DMS53 (cell line): ENCODE data around the gene UACA.
A peak's percentile ranks its signal among the peaks of the same experiment; 100 is the strongest.

Experiments used
- DNase-seq: peaks from one replicate; lab custom pipeline; 2025; lab: John Stamatoyannopoulos, UW

The UACA gene

DNA sequence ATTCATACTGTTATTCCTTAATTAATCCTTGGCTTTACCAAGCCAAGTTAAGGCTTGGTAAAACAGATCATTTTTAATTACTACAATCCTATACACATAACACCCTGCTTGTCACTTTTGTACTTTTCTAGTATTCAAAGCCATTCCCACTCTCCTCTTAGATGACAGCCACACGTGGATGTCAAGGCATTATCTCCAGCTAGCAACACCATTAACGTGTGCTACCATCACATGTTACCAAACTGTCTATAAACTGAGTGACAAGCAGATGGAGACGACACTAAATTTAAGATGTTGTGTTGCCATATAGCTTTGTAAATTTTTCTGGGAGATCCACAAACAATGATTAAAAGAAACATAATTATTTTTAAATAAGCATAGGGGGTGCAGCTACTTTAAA lies 103.7 kb downstream of the UACA start:
- DNase-seq, result no peak

DNA sequence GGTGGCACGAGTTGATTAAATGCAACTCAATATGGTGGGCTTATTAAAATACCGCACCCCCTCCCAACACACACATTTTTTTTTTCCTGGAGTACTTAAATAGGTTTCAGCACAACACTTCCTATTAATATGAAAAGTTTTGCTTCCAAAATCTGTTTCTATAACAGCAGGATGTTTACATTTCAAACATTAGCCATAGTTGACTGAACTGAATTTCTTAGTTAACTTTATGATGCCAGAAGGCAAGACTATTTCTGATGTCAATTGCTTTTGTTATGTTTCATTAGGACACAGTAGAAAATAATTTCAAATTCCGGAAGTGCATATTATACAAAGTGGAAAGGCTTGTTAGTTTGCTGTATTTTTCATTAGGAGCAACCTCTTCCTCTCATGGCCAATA lies 104.7 kb downstream of the UACA start:
- no peak for DNase-seq

DNA sequence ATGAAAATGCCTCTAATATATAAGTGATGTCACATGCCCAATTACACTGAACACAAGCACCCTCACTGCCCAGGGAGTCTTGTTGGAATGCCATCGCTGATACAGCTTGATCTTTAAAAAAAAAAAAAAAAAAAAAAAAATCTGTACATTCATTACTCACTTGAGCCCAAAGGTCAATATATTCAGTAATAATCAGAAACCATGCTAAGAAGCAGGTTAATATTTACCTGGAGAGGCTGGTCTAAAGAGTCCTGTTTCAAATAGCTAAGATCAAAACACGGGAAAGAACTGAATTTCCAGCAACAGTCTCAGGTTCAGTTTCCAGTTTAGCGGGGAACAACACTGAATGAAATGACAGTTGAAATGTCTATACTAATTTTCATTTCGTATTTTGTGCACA lies 109.9 kb downstream of the UACA start:
- no peak for DNase-seq

DNA sequence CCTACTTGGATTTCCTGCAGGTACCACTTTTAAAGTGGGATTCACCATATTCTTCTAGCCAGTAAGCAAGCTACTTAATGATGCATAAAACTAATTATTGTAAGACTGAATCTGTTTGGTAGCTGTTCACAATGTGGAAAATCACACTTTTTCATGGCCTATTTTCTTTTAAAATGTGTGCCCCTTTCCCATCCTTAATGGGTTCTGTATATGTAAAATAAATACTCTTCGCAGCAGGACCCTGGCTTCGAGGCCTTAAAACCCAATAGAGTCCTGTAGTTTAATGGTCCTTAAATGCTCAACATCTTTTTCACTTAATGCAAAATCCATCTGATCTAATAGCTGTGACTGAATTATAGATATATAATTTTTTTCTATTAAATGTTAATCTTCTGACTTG lies 111.0 kb downstream of the UACA start:
- no peak for DNase-seq

DNA sequence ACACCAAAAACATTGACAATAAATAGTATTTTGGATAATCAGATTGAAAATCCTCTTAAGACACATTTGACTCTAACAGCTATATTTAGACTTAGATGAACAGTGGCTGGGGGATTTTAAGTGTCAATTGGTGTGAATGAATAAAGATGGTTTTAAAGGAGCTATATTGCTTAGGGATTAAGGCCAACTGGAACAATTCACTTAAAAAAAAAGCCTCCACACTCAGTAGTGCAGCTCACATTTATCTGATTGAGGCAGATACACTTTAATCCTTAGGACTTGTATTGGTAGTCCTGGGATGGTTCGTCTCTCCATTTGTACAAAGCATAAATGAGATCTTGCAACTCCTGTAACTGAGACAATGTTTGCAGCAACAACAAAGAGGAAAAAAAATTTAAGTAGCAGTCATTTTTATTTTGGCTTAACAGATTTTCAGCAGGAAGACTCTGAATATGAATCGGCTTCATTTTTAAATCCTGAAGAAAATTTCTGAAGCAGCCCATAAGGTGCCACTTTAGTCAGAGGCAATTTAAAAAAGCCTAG lies 112.0 kb downstream of the UACA start:
- DNase-seq, result no peak

DNA sequence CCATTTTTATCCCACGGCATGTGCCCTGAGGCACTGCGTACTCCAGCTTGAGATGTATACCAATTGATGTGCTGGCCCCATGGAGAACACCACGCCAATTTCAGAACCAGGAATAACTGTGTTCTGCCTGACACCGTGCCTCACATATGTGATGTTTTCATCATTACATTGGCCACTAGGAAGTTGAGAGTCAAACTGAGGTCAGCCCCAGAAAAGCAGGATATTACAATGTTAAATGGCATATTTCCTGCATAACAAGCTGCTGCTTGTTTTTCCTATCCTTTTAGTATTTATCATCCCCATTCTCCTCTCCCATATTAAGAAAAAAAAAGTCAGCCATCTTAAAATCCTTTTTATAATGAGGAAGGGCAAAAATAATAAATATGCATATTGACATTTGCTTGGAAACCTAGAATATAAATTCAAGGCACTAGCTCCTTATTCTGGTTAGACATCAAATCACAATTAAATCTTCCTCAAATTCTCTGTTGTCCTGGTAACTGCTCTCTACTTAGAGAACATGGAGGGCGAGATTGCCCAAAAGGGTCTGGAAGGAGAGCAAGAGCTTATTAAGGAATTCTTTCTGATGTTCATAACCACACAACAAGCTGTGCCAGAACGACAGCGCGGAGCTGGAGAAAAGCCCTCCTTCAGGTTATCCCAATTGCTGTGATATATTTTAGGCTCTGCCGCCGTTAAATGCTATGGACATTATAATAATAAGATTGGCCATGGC lies 112.6 kb downstream of the UACA start:
- DNase-seq, result no peak

DNA sequence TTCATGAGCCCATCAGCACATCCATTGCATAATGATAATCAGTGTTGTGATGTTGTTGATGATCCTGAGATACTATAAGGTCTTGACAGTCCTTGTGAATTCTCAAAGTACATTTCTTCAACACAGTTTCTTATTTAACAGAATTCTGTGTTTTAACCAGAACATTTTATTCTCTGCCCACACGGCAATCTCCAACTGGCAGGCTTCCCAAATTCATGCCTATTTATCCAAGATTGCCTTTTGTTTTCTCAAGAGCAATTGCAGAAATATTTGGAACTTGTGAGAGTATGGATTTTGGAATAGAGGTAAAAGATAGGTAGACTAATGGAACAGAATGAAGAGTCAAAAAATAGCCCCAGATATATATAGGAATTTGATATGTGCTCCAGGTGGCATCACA lies 116.0 kb downstream of the UACA start:
- no peak for DNase-seq

DNA sequence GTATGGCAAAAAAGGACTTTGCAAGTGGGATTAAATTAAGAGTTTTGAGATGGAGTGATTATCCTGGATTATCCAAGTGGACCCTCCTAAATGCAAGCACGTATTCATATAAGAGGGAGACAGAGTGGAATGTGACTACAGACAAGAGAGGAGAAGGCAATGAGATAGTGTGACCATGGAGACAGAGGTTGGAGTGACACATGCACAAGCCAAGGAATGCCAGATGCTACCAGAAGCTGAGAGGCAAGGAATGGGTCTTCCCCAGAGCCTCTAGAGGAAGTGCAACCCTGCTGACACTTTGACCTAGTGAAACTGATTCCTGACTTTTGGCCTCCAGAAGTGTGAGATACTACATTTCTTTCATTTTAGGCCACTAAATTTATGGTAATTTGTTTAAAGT lies 117.2 kb downstream of the UACA start:
- DNase-seq, result no peak

DNA sequence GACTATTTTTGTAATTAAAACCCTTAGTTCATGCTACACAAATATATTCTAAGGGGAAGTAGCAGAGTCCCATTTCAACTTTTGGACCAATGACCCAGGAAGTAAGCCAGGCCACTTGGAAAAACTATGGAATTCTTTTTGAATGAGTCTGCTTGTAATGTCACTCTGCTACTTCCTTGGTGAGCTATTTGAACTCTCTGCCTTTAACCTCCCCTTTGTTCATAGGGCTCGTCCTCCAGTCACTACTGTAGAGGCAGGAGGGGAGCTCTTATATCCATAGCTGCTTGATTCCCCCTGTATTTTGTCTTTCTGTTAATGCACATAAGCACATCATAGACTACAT lies 119.6 kb downstream of the UACA start:
- DNase-seq, result no peak

DNA sequence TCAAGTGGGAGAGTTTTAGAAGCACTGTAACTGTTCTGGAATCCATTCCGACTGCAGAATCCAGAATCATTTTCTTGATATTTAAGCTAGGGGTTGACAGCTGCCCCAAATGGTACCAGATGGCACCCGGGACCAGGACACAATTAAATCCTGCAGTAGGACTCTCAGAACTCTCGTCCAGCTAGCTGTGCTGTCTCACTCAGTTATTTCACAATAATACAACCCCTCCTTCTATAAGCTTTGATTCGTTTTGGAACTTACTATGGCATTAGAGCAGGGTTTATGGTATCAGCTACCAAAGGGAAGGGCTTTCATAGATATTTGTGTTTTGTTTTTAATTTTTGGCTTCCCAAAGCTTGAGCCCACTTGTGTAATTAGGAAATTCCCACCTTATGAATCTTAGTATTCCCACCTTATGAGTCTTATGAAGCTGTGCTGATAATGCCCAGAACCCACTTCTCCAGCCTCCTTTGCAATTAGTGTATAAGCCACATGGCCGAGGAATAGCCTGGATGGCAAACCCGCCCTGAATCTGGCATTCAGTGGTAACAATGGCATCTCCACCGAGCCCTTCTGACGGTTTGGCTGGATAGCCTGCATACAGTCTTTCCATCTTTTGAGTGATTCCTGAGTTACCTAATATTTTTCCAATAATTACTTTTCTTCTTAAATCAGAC lies 120.1 kb downstream of the UACA start:
- DNase-seq, result no peak

DNA sequence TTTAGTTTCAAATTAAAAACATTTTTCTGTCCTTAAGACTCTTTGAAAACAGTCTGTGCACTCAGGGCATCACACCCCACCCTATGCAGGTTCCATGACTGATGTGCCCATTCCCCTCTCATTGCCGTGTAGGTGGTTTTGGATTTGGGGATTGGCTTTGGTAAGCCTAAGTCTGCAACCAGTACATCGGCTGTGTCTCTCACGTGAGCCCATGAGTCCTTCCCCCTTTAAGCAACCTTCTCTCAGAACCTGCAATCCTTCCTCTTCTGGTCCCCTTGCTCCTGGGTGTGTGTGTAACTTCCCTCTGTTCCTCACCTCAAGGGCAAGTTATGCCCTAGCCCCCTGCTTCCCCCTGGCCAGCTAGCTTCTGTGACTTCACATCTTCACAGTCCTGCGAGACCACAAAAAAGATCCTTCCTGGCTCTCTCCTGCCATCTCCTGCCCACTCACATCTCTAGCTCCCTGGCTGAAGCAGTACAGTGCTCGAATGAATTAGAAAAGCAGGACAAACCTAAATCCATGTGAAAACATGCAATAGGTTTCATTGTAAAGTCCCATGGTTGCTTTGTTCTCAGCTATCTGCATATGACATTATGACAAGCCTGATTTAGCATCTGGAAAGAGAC lies 126.7 kb downstream of the UACA start:
- DNase-seq, result peak; percentile 21

DNA sequence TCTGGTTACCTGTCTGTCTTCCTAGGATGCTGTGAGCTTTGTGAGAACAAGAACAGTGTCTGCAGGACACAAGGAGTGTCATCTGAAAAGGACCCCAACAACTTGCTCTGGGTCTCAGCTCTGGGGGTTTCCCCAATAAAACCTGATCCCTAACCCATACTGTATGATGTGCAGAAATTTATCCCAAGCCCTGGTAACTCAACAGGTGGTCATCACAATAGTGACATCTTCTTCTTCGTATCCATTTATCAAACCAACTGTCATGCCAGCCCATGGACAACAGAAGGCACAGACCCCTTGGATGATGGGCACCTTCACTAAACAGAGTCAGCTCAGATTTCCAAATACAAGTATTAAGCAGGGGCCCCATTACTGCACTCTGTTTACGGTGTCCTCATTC lies 127.5 kb downstream of the UACA start:
- no peak for DNase-seq

DNA sequence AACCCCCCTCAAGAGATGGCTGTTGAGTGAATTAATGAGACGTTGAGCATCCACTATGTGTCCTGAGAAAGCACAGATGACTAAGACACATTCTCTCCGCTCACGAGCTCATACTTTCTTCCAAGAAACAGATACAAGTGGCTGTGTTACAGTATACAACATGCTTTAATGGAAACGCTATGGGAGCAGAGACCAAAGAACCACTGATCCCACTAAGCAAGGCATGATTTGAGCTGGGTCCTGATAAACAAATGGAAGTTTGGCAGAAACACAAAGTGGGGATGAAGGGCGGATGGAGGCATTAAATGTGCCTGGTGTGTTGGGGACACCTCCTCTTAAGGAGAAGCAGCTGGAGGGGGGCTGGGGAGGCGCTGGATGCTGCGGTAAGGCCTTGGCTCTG lies 129.4 kb downstream of the UACA start:
- no peak for DNase-seq

DNA sequence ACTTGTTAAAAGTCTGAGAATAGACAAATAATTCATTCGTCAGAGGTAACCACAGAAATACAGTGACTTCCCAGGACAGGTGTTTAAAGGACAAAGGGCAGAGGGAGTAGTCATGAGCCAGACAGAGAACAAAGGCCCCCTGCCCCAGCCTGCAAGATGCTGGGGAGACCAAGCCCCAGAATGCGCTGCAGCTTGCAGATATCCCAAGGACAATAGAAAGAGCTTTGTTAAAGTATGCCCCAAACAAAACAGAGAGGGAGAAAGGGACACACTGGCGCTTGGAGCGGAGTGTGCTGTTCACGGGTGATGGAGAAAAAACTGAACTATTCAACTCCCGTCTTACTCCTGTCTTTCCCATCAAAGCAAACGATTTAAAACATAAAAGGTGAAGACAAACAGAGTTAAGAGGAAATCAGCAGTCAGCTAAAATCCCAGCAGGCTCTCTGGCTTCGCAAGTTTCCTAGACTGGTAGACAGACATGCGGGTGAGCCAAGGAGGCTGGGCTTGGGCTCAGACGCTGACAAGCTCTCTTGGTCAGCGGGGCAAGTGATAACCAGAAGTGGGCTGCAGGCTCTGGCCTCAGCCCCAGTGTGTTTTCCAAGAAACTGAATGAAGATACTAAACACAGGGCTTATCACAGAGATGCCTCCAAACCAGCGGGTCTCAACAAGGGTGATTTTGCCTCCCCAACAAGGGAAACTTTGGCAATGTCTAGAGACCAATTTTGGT lies 130.1 kb downstream of the UACA start:
- DNase-seq, result peak; percentile 8

DNA sequence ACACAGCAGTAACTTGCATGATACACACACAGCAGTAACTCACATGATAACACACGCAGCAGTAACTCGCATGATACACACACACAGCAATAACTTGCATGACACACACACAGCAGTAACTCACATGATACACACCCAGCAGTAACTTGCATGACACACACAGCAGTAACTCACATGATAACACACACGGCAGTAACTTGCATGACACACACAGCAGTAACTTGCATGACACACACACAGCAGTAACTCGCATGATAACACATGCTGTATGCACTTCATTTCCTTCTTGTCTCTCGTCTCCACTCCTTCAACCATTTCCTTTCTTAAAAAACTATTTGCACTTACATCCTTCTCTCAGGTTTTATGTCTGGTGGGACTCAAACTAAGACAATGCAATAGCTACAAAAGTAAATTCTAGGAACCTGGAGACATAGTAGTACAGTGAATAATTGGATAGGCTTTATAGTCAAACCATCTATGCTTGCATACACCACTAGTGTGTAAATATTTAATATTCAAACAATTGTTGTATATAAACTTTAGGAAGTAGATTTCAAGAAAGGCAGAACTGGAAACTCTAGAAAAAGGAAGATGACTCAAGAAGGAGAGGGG lies 130.8 kb downstream of the UACA start:
- no peak for DNase-seq

DNA sequence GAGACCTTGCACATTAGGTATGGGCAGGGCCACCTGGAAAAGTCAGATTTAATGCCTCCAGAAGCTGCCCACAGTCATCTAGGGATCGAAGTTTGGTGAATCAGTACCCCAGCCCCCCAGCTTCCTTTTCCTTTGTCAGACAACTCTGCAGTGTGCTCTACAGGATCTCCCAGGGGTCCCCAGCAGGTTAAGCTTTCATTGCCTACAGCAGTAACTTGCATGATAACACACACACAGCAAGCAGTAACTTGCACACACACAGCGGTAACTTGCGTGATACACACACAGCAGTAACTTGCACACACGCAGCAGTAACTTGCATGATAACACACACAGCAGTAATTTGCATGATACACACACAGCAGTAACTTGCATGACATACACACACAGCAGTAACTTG lies 131.3 kb downstream of the UACA start:
- no peak for DNase-seq

DNA sequence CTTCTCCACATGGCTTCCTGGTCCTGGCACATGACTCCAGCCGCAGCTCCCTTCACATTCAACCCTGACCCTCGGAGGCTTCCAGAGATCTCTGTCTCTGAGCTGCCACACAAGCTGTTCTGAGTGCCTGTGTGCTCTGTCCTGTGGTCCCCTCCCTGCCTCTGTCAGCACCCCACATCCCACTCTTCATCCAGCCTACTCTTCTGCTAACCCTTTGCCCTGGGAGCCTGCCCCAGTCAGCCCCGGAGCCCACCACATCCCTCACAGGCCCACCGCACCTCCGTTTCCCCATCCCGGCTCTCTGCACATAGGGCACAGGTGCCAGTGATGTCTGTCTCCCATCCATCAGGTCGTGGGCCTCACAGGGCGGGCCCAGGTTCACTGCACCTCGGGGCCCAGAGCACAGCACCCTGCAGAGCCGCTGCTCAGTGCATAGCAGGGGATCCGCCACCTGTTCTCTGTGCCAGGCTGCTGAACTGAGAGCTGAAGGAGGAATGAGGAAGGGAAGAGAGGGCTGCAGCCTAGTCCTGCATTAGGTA lies 133.6 kb downstream of the UACA start:
- no peak for DNase-seq

DNA sequence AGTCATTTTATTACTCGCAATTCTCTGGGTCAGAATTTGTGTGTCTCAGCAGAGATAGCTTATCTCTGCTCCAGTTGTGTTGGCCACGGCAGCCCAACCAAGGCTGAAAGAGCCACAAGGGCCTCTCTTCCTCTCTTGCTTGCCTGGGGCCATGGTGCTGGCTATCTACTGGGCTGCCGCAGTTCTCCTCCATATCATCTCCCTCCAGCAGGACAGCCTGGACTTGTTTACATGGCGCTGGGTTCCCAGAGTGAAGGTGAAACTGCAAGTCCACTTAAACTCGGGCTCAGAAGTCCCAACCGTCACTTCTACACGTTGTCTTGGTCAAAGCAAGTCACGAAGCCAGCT lies 134.8 kb downstream of the UACA start:
- DNase-seq, result no peak

DNA sequence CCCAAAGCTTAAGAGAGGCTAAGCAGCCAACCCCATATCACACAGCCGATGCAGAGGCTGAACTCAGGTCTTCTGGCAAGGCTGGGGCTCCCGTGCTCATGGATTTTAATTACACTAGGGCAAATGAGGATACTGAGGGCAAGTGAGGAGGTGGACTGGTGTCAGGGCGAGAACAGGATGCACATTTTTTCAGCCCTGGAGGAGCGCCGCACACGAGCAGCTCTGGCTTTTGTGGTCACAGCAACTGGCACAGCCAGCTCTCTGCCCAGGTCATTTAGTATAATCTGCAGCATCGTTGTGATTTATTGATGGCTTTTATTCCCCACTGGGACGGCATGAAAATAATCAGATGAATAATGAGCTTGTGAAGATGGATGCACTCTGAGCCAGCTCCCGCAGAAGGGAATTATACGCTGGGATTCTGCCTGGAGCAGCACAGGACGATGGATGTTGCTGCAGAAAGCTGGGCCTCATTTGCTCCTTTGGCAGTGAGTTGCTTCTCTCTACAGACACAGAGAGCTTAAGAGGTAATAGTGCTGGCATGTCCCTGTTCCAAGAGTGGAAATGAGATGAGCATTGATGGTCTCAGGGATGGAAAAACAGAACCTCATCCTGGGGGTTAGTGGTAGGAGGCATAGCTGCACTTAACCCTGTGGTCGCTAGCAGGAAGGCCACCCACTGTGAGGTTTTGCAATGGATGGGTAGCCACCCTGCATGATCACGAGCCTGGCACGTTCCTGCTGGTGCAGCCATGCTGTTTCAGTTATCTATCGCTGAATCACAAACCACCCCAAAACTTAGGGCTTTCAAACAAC lies 135.4 kb downstream of the UACA start:
- no peak for DNase-seq

DNA sequence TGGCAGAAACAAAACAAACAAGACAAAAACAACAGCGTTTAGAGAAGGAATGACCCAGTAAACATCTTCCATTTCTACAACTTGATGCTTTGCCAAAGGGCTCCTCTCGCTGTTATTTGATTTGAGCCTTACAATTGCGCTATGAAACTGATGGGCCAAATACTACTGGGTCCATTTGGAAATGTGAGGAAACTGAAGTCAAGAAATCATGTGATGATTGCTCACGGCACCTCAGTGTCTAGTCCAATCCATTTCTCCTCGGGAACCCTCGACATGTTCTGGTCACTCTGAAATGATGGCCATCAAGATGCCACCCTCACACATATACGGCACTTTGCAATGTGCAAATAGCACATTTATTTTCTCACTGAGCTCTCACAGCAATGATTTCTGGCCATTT lies 136.0 kb downstream of the UACA start:
- DNase-seq, result no peak

DNA sequence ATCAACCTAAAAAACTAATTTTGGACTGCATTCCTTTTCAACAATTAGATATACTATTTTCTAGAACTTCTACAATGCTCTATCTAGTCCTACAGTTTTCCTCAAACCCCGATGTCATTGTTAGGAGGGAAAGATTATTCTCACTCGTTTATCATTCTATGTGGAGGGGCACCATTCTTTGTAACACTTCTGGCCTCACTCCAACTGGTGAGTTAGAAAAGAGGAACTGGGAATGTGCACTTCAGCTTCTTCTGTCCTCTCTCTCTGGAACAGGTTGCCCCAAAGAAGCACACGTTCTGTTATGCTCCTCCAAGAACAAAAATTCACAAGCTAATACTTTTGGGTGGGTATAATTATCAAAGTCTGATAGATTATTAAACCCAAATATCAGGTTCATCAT lies 137.9 kb downstream of the UACA start:
- DNase-seq, result no peak
